ENCODE measurements around the gene ZDHHC11.
"Not testable (repeated sequence)": the region's sequence is repeated elsewhere in the genome, so short reads cannot be mapped to it uniquely, and the experiment has no call there.

ZDHHC11 gene

DNA sequence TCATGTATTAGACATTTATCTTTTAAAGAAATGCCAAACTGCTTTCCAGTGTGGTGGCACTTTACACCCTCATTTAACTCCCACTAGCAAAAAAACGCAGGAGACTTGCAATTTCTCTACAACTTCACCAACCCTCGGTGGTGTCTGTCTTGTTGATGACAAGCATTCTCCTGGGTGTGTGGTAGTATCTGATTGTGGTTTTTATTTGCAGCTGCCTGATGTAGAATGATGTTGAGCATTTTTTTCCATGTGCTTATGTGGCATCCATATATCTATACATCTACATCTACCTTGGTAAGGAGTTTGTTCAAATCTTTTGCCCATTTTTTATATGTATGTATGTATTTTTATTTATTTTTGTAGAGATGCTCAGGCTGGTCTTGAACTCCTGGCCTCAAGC is 16.8 kb downstream of the ZDHHC11 start:
- H3K27ac ChIP-seq, H3K4me3 ChIP-seq: not testable (repeated sequence)

DNA sequence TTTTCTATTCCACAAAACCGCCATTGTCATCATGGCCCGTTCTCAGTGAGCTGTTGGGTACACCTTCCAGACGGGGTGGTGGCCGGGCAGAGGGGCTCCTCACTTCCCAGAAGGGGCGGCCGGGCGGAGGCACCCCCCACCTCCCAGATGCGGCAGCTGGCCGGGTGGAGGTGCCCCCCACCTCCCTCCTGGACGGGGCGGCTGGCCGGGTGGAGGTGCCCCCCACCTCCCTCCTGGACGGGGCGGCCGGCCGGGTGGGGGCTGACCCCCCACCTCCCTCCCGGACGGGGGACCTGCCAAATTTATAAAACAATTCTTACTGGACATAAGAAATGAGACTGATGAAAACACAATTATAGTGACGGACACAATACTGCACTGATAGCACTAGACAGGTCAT is 22.6 kb downstream of the ZDHHC11 start:
- H3K4me3 ChIP-seq, H3K27ac ChIP-seq: not testable (repeated sequence)

DNA sequence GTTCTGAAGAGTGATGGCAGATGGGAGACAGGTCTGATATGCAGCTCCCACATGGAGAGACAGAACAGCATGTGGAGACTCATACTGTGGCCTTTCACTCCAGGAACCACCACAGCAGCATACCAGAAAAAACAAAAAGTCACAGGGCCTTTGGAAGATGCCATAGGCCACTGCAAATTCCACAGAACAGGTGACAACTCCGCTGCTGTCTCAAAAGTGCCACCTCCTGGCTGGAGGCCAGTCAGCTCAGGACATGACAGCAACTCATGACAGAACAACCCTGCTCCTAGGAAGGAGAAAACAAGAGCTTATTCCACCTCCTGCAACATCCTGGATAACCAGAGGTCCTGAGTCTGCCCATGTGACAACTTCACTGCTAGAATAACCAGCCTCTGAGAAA is 25.2 kb downstream of the ZDHHC11 start:
- not testable (repeated sequence) for H3K4me3 ChIP-seq, H3K27ac ChIP-seq

DNA sequence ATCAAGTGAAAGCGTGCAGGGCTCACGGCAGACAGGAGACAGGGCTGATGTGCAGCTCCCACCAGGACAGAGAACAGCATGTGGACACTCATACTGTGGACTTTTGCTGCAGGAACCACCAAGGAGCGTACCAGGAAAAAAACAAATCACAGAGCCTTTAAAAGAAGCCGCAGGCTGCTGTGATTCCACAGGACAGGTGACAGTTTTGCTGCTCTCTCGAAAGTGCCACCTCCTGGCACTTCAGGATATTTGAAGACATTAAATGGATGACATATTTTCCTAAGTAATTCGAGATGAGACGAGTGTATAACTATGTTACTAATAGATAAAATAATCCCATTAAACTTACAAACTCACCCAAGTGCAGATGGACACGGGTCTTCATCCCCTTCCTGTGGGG is 29.3 kb downstream of the ZDHHC11 start:
- no peak overlapping the region for H3K4me3 ChIP-seq
- no peak overlapping the region for H3K27ac ChIP-seq

DNA sequence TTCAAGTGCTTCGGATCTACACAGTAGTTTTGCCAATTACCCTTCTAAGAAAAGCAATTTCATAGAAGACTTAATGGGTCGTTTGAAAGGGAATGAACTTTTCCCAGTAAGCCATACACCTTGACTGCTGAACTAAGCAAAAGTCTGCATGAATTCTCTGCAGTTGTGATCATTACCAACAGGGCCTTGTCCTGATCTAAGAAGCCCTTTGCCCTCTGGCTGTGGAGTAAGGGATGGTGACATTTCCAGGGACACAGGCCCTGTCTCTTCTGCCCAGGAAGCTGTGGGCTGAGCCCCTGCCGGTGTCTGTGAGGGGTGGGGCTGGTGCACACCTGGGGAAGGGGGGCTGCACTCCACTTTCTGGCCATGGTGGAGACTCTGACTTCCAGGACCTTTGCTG is 30.5 kb downstream of the ZDHHC11 start:
- Histone ChIP-seq H3K4me3 (no peak overlapping the region), H3K27ac (no peak overlapping the region)

DNA sequence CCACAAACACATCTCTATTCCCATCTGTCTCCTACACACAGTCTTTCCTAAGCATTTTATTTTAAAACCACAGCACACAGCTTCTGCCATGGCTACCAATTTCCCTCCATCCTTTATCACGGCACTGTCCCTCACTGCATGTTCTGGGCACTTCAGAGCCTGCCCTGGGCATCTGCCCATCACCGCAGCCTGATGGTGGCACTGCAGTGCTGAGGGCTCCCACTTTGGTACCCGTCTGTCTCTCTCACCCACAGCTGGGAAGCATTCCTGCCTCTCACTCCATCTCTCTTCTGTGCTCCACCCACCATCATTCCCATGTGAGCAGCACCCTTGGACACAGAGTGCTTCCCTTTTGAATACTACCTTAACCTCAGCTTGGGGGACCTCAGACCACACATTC is 31.7 kb downstream of the ZDHHC11 start:
- no peak overlapping the region for H3K4me3 ChIP-seq

DNA sequence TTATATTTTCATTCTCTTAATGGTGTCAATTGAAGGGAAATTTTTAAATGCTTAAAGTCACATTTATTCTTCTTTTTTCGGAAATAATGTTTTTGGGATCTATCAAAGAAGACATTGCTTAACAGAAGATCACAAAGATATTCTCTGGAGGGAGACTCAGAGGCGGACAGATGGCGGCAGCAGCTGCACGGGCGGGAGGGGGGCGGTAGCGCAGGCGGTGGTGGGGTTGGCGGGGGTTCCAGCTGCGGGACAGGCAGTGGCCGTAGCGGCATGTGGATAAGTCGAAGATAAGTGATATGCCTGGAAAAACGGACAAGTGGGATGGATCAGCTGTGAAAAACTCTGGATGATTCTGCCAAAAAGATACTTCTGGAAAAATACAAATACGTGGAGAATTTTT is 34.6 kb downstream of the ZDHHC11 start:
- Histone ChIP-seq H3K4me3 (no peak overlapping the region), H3K27ac (no peak overlapping the region)

More for the DNA sequence above, 31.7 kb downstream of the ZDHHC11 start:
- H3K27ac ChIP-seq = no peak overlapping the region

DNA sequence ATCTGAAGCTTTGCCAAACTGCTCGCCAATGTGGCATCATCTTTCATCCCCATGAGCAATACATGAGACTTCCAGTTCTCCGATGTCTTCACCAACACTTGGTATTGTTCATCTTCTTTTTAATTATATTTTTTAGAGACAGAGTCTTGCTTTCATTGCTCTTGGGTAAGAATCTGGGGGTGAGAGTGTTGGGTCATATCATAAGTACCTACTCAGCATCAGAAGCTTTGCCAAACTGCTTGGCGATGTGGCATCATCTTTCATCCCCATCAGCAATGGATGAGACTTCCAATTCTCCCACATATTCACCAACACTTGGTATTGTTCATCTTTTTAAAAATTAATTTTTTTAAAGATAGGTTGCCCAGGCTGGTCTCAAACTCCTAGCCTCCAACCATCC is 35.3 kb downstream of the ZDHHC11 start:
- no peak overlapping the region for H3K4me3 ChIP-seq
- no peak overlapping the region for H3K27ac ChIP-seq

DNA sequence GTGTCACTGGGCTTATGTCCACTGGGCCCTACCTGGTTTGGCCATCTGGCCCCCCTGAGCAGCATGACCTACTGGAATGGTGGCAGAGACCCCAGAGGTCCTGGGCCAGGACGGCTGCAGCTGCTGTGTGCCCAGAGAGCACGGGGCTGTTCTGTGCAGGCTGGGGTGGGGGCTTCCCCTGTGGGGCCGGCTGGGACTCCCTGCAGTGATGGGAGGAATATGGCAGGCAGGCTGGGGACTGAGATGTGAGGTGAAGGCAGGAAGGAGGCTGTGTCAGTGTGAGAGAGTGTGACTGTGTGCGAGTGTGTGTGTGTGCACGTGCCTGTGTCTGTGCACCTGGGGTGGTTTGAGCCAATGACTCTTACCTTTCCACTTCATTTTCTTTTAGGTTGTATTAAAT is 37.2 kb downstream of the ZDHHC11 start:
- not testable (repeated sequence) for H3K4me3 ChIP-seq, H3K27ac ChIP-seq

DNA sequence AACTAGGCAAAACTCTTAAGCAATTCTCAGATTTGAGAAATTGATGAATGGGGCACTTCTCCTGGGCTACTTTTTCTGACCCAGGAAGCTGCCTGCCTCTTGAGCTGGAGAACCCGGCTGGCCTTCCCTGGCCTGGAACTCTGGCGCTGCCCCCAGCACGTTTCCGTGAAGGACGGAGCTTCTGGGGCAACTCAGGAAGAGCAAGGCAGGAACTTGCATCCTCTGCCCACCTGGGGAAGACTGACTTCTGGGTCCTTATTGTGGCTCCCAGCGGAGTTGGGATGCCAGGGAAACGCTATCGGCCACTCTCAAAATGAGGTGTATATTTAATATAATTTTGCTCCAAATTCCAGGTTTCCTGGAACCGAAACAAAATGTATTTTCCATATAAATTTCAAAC is 39.4 kb downstream of the ZDHHC11 start:
- H3K4me3 ChIP-seq, H3K27ac ChIP-seq: not testable (repeated sequence)

DNA sequence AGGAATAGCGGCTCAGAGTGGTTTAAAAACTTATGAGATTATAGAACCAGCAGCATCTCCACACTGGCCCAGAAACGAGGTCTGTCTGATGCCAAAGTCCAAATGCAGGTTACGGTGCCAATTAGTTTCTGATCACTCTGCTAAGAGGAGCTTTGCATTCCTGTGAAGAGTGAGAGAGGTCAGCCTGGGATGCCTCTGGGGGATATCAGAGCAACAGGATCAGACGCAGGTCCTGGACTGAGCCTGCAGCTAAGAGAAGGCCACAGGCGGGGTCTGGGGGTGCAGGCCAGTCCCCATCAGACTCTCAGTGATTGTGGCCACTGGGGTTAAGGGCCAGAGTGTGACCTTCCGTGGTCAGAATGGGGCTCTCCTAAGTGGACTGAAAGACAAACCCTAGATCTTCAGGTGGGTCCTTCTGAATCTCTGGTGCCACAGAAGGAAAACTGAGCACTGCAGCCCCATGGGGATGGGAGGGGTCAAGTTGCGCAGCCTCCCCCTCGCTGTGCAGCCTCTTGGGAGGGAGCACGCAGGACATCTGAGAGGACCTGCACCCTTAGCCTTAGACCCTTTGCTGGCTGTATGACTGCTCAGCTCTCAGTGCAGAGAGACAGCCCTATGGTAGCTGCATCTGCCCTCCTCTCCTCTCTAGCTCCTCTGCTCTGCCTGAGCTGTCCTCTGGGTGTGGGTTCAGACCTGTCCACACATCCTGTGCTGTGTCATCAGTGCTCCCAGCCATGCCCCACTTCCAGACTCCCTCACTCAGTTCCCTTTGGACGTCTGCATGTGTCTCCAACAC is 42.9 kb downstream of the ZDHHC11 start:
- H3K27ac ChIP-seq, H3K4me3 ChIP-seq: not testable (repeated sequence)

DNA sequence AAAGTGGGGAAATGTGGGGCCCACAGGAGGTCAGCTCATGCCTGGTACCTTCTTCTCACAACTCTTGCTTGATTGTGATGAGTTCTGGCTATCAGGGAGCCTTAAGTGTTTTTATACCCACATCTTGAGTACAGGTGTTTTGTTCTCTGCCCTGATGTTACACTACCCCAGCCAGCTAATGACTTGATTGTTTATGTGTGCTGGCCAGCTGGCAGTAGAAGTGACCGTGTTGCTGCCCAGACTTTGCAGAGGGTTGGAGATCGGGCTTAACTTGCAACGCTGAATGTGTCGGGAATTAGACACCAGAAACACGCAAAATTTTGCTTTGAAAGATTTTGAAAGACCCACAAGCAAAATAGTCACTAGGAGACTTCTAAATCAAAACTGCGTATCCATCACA is 49.3 kb downstream of the ZDHHC11 start:
- H3K4me3 ChIP-seq = no peak overlapping the region
- no peak overlapping the region for H3K27ac ChIP-seq

DNA sequence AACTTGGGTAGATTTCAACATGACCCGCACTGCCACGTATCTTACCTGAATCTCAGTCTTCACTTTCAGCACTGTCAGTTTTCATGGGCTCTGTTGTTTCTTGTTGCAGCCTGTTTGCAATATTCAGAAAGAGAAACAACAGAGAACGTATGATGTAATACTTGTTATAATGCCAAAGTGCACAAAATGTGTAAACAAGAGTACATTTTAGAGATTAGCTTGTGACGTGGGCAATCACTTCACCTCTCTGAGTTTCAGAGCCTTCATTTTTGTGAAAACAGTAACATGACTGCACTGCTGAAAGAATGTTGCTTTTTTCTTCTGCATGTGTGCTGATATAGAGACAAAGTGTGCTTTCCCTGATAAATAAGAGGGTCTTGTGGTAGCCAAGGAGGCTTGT is 49.7 kb downstream of the ZDHHC11 start:
- H3K4me3 ChIP-seq, H3K27ac ChIP-seq: not testable (repeated sequence)

DNA sequence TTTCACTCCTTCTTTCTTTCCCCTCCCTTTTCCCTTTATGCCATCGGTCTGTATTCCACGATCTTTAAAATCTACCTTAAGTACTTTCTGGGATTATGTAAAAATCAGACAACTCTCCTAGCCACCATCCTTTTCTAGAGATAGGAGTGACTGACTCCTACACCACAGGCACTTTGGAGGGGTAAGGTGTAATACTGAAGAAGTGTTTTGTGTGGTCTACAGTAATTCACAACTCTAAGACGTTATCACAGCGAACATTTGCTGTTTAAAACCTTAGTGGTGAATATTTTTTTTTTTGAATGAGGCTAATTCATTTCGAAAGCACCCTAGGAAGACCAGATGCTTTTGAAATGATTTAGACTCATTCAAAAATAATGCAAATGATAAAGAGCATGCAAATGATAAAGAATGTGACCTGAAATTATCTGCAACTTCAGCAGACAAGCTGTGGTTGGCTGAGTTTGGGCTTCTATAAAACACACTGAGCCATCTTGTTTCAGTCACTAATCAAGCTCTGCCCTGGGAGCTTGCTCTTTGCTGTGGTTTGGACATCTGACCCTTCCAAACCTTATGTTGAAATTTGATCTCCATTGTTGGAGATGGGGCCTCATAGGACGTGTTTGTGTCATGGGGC is 52.2 kb downstream of the ZDHHC11 start:
- not testable (repeated sequence) for H3K27ac ChIP-seq, H3K4me3 ChIP-seq

DNA sequence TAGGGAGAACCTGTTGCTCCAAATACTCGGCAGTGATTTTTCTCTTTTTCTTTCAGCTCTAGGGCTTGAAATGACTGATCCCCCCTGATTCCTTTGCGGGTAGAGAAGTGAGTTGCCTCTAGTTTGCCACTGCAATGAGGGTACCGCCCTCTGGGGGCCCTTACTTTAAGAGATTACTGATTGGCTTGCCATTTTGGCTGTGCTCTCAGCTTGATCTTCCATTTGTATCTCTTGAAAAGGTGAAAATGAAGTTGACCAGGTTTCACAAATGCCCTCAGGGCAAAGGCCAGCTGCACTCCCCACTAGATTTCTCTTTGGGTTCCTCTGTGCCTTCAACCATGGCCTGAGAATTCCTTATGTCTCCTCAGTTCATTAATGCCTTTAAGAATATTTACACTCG is 52.8 kb downstream of the ZDHHC11 start:
- H3K4me3 ChIP-seq, H3K27ac ChIP-seq: not testable (repeated sequence)

DNA sequence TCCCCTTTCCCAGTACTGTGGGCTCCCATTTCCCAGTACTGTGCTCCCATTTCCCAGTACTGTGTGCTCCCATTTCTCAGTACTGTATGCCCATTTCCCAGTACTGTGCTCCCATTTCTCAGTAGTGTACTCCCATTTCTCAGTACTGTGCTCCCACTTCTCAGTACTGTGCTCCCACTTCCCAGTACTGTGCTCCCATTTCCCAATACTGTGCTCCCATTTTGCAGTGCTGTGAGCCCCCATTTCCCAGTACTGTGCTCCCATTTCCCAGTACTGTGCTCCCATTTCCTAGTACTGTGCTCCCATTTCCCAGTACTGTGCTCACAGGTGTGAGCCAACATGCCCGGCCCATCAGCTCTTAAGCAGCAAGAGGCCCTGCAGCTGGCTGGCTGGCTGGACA is 54.9 kb downstream of the ZDHHC11 start:
- not testable (repeated sequence) for H3K4me3 ChIP-seq, H3K27ac ChIP-seq

DNA sequence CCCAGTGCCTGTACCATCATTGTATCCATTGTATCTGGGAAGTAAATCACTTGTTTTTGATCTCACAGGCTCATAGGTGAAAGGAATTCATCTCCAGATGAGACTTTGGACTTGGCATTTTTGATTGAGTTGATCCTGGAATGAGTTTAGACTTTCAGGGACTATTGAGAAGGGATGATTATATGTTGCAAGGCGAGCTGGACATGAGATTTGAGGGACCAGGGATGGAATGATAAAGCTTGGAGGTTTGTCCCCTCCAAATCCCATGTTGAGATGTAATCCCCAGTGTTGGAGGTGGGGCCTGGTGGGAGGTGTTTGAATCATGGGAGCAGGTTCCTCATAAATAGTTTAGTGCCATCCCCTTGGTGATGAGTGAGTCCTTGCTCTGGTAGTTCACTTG is 55.8 kb downstream of the ZDHHC11 start:
- not testable (repeated sequence) for H3K4me3 ChIP-seq, H3K27ac ChIP-seq

DNA sequence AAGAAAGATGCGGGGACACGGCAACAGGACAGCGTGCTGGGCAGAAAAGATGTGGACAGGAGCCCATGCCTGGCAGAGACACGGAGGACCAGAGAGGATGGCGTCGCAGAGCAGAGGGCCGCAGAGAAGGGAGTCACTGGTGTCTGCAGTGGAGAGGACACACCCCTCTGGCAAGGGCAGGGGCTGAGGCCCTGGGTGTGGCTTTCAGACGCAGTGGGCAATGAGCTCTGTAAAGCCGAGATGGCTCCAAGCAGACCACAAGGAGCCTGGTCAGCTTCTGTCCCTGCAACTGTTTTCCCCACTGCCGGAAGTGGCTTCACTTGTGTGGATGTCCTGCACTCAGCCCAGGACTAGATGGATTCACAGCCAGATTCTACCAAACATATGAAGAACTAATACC is 62.1 kb downstream of the ZDHHC11 start:
- H3K4me3 ChIP-seq, H3K27ac ChIP-seq: not testable (repeated sequence)

DNA sequence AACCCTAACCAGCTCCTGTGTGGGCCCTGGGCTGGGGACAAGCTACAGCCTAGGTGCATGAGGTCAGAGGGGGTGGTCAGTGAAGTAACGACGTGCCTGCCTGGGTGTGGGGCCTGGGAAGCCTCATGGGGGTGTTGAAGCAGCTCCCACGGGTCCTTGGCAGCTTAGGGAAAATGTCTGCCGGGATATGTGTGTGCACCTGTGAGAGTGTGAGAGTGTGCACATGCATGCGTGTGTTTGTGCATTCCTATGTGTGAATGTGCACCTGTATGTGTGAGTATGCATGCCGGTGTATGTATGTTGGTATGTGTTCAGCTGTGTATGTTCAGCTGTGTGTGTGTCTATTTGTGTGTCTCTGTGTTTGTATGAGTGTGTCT is 62.9 kb downstream of the ZDHHC11 start:
- not testable (repeated sequence) for H3K4me3 ChIP-seq, H3K27ac ChIP-seq

DNA sequence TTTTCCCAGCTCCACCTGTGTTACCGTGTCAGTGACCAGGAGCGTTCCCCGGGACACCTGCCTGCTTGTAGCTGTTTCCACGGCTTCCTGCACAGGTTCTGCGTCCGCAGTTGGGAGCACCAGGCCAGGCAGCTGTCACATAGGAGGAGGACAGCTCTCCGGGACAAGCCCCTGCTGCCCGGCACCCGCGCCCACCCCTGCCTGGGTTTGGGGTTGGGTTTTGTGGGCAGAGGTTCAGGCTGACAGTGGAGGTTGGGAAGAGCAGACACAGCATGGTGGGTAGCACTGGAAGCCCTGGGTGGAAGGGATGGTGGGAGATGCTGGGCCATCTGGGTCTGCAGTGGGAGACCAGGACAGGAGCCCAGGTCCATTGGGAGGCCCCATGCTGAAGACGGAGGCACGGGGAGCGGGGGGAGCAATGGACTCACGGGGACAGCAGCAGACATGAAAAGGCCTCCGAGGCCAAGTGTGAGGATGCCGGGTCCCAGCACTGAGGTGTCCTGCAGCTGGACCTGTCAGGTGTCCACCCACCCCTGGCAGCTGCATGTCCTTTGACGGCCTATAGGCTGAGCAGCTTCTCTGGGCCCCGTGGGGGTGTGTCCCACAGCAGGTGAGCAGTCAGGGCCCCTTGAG is 63.4 kb downstream of the ZDHHC11 start:
- not testable (repeated sequence) for H3K4me3 ChIP-seq, H3K27ac ChIP-seq

DNA sequence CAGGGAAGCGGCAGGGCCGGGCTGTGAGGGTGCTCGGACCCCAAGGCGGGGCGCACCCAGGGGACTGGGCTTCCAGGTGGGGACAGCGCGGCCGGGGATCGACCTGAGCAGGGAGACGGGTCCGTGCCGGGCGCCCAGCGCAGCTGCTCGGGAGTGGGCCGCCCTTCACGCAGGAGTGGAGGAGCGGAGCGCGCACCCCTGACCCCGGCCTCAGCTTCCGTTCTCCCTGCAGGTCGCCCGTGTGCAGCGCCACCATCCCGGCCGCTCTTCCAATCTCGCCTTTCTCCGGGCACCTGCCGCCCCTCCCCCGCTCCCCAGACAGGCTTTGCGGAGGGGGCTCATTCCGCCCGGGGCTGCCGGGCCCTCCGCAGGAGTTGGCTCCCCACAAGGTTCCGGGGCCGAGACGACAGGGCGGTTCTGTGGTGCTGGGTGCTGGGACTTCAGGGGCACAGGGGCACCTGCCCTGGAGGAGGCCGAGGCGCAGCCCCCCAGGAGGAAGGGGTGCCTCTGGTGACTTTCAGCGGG is 65.5 kb downstream of the ZDHHC11 start:
- H3K4me3 ChIP-seq = peak overlapping the region; percentile 37 to 55 (median 45)
- H3K27ac ChIP-seq = peak overlapping the region in 1 of 21 experiments; percentile 13

Measured in skin epidermis (tissue), 12 donors.